Measurements from ENCODE around the gene KANK4.

- no peak for TF ChIP-seq ELF4 (IDR thresholded peaks at IDR 0.05)
- no peak for TF ChIP-seq SP1 (IDR thresholded peaks at IDR 0.05)
- no peak for TF ChIP-seq HDGF (IDR thresholded peaks at IDR 0.05; ENCODE audit: borderline replicate concordance)
- no peak for TF ChIP-seq CTBP1 (IDR thresholded peaks at IDR 0.05; ENCODE audit: borderline replicate concordance)
- TF ChIP-seq FOXK2 (IDR thresholded peaks at IDR 0.05) = no peak
- no peak for TF ChIP-seq PKNOX1 (IDR thresholded peaks at IDR 0.05)
- TF ChIP-seq FOXM1 (IDR thresholded peaks at IDR 0.05; ENCODE audit: borderline replicate concordance) = no peak
- TF ChIP-seq TARDBP (IDR thresholded peaks at IDR 0.05) = no peak
- TF ChIP-seq L3MBTL2 (conservative IDR thresholded peaks at IDR 0.05) = no peak
- no peak for TF ChIP-seq SUZ12 (IDR thresholded peaks at IDR 0.05)
- TF ChIP-seq LEF1 (IDR thresholded peaks at IDR 0.05; ENCODE audit: borderline replicate concordance) = no peak
- no peak for TF ChIP-seq ARNT (IDR thresholded peaks at IDR 0.05)
Observed at GRCh38 chr1:62286786-62287224, 32.4 kb downstream of the KANK4 start.

Measured in HEK293T (cell line).